C4-2B (cell line): ENCODE data around the gene NFAT5.

Experiments used
- CTCF ChIP-seq: fragments of 450-650 bp; conservative IDR thresholded peaks from 2 replicates; pipeline ENCODE4 v1.5.1; 2017; ENCODE audit warnings: mild to moderate bottlenecking
- ZFX ChIP-seq: fragments of 450-650 bp; IDR thresholded peaks from 2 replicates; pipeline ENCODE4 v1.6.1; 2017

- TF ChIP-seq CTCF (no peak), ZFX (no peak)
Observed at GRCh38 chr16:69618721-69619120, 53.0 kb downstream of the NFAT5 start.
